ENCODE measurements around the gene ZNF8. TPM values are rescaled to one million over a fixed set of nuclear protein-coding genes. Genes with fewer than 3 reads are reported as not detected.
A peak's percentile ranks its signal among the peaks of the same experiment; 100 is the strongest.

ZNF8 gene
- total and polyA plus RNA-seq, 2 donors (not counting 1 experiment from before 2014, with no cell fraction given), result 3.4 to 8.0 TPM

DNA sequence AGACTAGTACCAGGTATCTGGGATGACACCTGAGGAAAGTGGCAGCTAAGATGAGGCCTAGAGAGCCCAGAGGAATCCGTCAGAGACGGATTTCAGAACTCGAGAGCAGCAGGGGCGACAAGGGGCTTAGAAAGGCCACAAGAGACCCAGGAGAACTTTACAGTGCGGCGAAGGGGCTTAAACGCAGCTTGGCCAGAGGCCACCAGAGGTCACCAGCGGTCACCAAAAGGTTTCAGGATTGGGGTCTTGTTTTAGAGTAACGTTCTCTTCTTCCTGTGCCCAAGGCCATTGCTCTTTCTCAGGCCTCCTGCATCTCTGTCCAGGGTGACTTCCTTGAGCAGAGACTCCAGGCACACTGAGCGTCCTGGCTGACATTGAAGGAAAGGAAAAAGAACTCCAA lies 50.2 kb downstream of the ZNF8 start:
- Mint-ChIP-seq H3K4me3 (no peak overlapping the region), H3K9me3 (ENCODE audit: insufficient read depth) (no peaks in the 10 kb centered on the region), H3K27me3 (no peaks in the 10 kb centered on the region), H3K4me1 (no peaks in the 10 kb centered on the region), H3K27ac (no peak overlapping the region)
- DNase-seq, result peak; percentile 33
- H3K9me3 ChIP-seq (ENCODE audit: control extremely low read depth in 1 of 3, control insufficient read depth in 2 of 3, insufficient read depth in 1 of 3, low read length in 2 of 3), result no peaks in the 10 kb centered on the region
- H4K20me1 ChIP-seq (ENCODE audit: control insufficient read depth, insufficient read depth, low read length, poor library complexity, severe bottlenecking), result no peaks in the 10 kb centered on the region
- peaks cover 11 to 23% of the 10 kb centered on the region in 2 donors for H3K4me1 ChIP-seq (ENCODE audit: control insufficient read depth in 2 of 2, insufficient read depth in 2 of 2, low read length in 2 of 2)
- no peak overlapping the region for H3K9ac ChIP-seq (ENCODE audit: low read length)
- intact Hi-C loops (cut with micrococcal nuclease), result loop anchor here (5.0 kb wide), 1 partner anchor 123 kb away; the partner anchor contains the start of gene ZNF324B
- H3K4me2 ChIP-seq (replicated peaks; ENCODE audit: low read depth, low read length, poor library complexity, severe bottlenecking), result no peak overlapping the region
- no peak for ATAC-seq (ENCODE audit: low read depth)
- H3K27me3 ChIP-seq (replicated peaks in 1 of 4; ENCODE audit: control extremely low read depth in 1 of 4, control insufficient read depth in 3 of 4, insufficient read depth in 4 of 4, low read length in 3 of 4), result no peaks in the 10 kb centered on the region
- no peak overlapping the region for H3K4me3 ChIP-seq (ENCODE audit: control extremely low read depth in 1 of 5, extremely low read depth in 1 of 5, insufficient read depth in 1 of 5, low read depth in 2 of 5, low read length in 4 of 5)
- WGBS (ENCODE audit: insufficient coverage), result 69% methylated on average over 9 of the region's 10 CpGs
- CTCF ChIA-PET, result interaction anchor here (1.4 to 2.4 kb wide), 2 partner anchors 34 to 191 kb away, joined by 3 to 10 read pairs; partner anchors contain the start of genes ZBTB45 and ZNF497
- H2AFZ ChIP-seq (ENCODE audit: insufficient read depth, low read depth, low read length, poor library complexity, severe bottlenecking), result no peak overlapping the region
- TF ChIP-seq EZH2 (IDR thresholded peaks at IDR 0.05; ENCODE audit: borderline replicate concordance, insufficient read depth, low read depth, low read length, poor library complexity, severe bottlenecking), result no peak
- no peaks in the 10 kb centered on the region for H3K36me3 ChIP-seq (replicated peaks in 1 of 2; ENCODE audit: control extremely low read depth in 1 of 2, control insufficient read depth in 1 of 2, extremely low read depth in 1 of 2, insufficient read depth in 2 of 2, low read length in 1 of 2)
- H3K79me2 ChIP-seq (ENCODE audit: control insufficient read depth, insufficient read depth, low read length), result peaks cover 41% of the 10 kb centered on the region
- POLR2A ChIA-PET, result interaction anchor here (1.0 kb wide), 1 partner anchor 34 kb away, joined by 3 read pairs; the partner anchor contains the start of gene ZNF497
- H3K27ac ChIP-seq (ENCODE audit: low read length in 2 of 2), result no peak overlapping the region

DNA sequence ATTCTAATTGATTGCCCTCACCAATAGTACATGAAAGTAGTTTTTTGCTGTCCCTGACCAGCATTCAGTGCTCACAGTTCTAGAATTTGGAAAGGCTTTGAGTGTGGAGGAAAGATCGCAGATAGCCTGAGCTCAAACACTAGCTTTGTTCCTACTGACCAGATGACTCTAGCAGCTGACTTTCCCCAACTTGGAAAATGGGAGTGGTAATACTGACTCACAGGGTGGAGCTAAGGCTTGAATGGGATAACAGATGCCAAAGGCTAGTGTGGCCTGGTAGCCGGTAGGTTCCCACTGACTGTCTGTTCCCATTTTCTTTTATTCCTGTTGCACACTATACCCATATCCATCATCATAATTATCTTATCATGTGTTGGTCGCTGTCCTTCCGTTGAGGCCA lies 51.7 kb downstream of the ZNF8 start:
- Histone ChIP-seq H2AFZ (ENCODE audit: insufficient read depth, low read depth, low read length, poor library complexity, severe bottlenecking) (no peak overlapping the region), H3K27me3 (replicated peaks in 1 of 4; ENCODE audit: control extremely low read depth in 1 of 4, control insufficient read depth in 3 of 4, insufficient read depth in 4 of 4, low read length in 3 of 4) (no peaks in the 10 kb centered on the region), H3K9me3 (ENCODE audit: control extremely low read depth in 1 of 3, control insufficient read depth in 2 of 3, insufficient read depth in 1 of 3, low read length in 2 of 3) (peaks cover 0 to 3% (median 0%) of the 10 kb centered on the region in 3 donors), H3K4me1 (ENCODE audit: control insufficient read depth in 2 of 2, insufficient read depth in 2 of 2, low read length in 2 of 2) (peaks cover 11 to 23% of the 10 kb centered on the region in 2 donors), H3K4me3 (ENCODE audit: control extremely low read depth in 1 of 5, extremely low read depth in 1 of 5, insufficient read depth in 1 of 5, low read depth in 2 of 5, low read length in 4 of 5) (no peak overlapping the region), H3K36me3 (replicated peaks in 1 of 2; ENCODE audit: control extremely low read depth in 1 of 2, control insufficient read depth in 1 of 2, extremely low read depth in 1 of 2, insufficient read depth in 2 of 2, low read length in 1 of 2) (peaks cover 2 to 8% of the 10 kb centered on the region in 2 experiments), H3K9ac (ENCODE audit: low read length) (no peak overlapping the region), H3K27ac (ENCODE audit: low read length in 2 of 2) (no peak overlapping the region), H3K79me2 (ENCODE audit: control insufficient read depth, insufficient read depth, low read length) (peaks cover 45% of the 10 kb centered on the region), H3K4me2 (replicated peaks; ENCODE audit: low read depth, low read length, poor library complexity, severe bottlenecking) (no peak overlapping the region), H4K20me1 (ENCODE audit: control insufficient read depth, insufficient read depth, low read length, poor library complexity, severe bottlenecking) (no peaks in the 10 kb centered on the region)
- H3K4me1 Mint-ChIP-seq, result no peaks in the 10 kb centered on the region
- DNase-seq (no peak), ATAC-seq (ENCODE audit: low read depth) (no peak)
- TF ChIP-seq, protein P1, sequence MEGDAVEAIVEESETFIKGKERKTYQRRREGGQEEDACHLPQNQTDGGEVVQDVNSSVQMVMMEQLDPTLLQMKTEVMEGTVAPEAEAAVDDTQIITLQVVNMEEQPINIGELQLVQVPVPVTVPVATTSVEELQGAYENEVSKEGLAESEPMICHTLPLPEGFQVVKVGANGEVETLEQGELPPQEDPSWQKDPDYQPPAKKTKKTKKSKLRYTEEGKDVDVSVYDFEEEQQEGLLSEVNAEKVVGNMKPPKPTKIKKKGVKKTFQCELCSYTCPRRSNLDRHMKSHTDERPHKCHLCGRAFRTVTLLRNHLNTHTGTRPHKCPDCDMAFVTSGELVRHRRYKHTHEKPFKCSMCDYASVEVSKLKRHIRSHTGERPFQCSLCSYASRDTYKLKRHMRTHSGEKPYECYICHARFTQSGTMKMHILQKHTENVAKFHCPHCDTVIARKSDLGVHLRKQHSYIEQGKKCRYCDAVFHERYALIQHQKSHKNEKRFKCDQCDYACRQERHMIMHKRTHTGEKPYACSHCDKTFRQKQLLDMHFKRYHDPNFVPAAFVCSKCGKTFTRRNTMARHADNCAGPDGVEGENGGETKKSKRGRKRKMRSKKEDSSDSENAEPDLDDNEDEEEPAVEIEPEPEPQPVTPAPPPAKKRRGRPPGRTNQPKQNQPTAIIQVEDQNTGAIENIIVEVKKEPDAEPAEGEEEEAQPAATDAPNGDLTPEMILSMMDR (IDR thresholded peaks at IDR 0.05), result no peak
- no peak for TF ChIP-seq EZH2 (IDR thresholded peaks at IDR 0.05; ENCODE audit: borderline replicate concordance, insufficient read depth, low read depth, low read length, poor library complexity, severe bottlenecking)
- intact Hi-C loops (cut with micrococcal nuclease), result no loop called here
- no peak overlapping the region for H3K27ac Mint-ChIP-seq
- WGBS (ENCODE audit: insufficient coverage), result 100% methylated on average over 4 of the region's 4 CpGs
- H3K9me3 Mint-ChIP-seq (ENCODE audit: insufficient read depth), result no peaks in the 10 kb centered on the region
- ChIA-PET CTCF (interaction anchor here (1.0 to 2.4 kb wide), 2 partner anchors 188 to 189 kb away, joined by 4 to 10 read pairs; partner anchors contain the start of gene ZBTB45), POLR2A (no interaction called here)
- H3K27me3 Mint-ChIP-seq, result no peaks in the 10 kb centered on the region
- H3K4me3 Mint-ChIP-seq, result no peak overlapping the region
